GM12878 (cell line): ENCODE data around the gene POLRMT.

ENCODE experiments used
- CTCF ChIP-seq, 3 experiments: IDR thresholded peaks in 2 of 3; conservative IDR thresholded peaks in 1 of 3; 2 replicates each; pipeline ENCODE4 v1.5.1; 2011; ENCODE audit warnings: low read depth in 3 of 3, low read length in 3 of 3, mild to moderate bottlenecking in 3 of 3, control low read depth in 2 of 3, moderate library complexity in 2 of 3, inconsistent platforms in 1 of 3, mixed read lengths in 1 of 3; ENCODE audit not compliant: control insufficient read depth in 2 of 3, insufficient read depth in 1 of 3; ENCODE audit errors: extremely low read depth in 1 of 3
- MTA2 ChIP-seq: fragments of 450-650 bp; IDR thresholded peaks from 2 replicates; pipeline ENCODE4 v1.6.1; 2016; ENCODE audit warnings: low read depth, mild to moderate bottlenecking, moderate library complexity
- RB1 ChIP-seq: fragments of 450-650 bp; formaldehyde crosslinking; IDR thresholded peaks from 2 replicates; pipeline ENCODE4 v1.6.1; 2017; ENCODE audit warnings: mild to moderate bottlenecking, borderline replicate concordance

GRCh38 chr19:616747-617526 is 16.4 kb downstream of the POLRMT start:
- TF ChIP-seq RB1 (no peak), CTCF (IDR thresholded peaks at IDR 0.05 in 2 of 3, conservative IDR thresholded peaks at IDR 0.05 in 1 of 3; ENCODE audit: control insufficient read depth in 2 of 3, extremely low read depth in 1 of 3, insufficient read depth in 1 of 3, low read depth in 3 of 3, low read length in 3 of 3) (no peak), MTA2 (no peak)
